ENCODE data around the gene GPT2. TPM values are rescaled to one million over a fixed set of nuclear protein-coding genes. Genes with fewer than 3 reads are reported as not detected.
A peak's percentile ranks its signal among the peaks of the same experiment; 100 is the strongest.

GPT2 gene
- total RNA-seq, 1 donor from 2014 or later = 46.1 TPM

DNA sequence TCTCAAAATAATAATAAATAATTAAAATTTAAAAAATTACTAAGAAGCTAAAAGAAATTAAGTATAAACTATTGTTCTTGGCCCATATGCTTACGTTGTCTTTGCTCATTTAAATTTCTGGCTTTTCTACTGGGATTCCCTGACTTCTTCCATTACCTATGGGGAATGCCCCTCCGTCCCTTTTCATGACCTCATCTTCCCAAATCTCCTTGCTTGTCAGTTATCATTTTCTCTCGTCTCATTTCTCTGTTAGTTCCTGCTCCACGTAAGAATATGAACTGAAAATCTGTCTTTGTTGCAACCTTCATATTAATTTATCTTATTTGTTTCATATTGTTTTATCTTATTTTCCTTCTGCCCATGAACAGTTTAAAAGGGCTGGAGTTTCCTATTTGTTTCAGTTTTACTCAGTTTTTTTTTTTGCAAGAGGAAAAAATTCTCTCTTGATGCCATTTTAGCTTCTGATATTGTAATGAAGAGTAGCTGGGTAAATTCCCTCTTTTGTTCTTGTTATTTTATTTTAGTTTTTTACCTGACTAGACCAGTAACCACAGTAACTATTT is 91.8 kb downstream of the GPT2 start:
- H3K27ac Mint-ChIP-seq (ENCODE audit: unreplicated experiment) = no peak overlapping the region
- peaks cover 30% of the 10 kb centered on the region for H3K4me1 Mint-ChIP-seq
- TF ChIP-seq, protein P1, sequence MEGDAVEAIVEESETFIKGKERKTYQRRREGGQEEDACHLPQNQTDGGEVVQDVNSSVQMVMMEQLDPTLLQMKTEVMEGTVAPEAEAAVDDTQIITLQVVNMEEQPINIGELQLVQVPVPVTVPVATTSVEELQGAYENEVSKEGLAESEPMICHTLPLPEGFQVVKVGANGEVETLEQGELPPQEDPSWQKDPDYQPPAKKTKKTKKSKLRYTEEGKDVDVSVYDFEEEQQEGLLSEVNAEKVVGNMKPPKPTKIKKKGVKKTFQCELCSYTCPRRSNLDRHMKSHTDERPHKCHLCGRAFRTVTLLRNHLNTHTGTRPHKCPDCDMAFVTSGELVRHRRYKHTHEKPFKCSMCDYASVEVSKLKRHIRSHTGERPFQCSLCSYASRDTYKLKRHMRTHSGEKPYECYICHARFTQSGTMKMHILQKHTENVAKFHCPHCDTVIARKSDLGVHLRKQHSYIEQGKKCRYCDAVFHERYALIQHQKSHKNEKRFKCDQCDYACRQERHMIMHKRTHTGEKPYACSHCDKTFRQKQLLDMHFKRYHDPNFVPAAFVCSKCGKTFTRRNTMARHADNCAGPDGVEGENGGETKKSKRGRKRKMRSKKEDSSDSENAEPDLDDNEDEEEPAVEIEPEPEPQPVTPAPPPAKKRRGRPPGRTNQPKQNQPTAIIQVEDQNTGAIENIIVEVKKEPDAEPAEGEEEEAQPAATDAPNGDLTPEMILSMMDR (conservative IDR thresholded peaks at IDR 0.05) = no peak
- DNase-seq (ENCODE audit: low read depth, low spot score) = no peak
- H3K9me3 Mint-ChIP-seq = no peaks in the 10 kb centered on the region
- H3K36me3 Mint-ChIP-seq (ENCODE audit: low read depth) = no peaks in the 10 kb centered on the region
- H3K27me3 Mint-ChIP-seq (ENCODE audit: low read depth) = no peaks in the 10 kb centered on the region
- peak overlapping the region; percentile 32 for H3K4me3 Mint-ChIP-seq

DNA sequence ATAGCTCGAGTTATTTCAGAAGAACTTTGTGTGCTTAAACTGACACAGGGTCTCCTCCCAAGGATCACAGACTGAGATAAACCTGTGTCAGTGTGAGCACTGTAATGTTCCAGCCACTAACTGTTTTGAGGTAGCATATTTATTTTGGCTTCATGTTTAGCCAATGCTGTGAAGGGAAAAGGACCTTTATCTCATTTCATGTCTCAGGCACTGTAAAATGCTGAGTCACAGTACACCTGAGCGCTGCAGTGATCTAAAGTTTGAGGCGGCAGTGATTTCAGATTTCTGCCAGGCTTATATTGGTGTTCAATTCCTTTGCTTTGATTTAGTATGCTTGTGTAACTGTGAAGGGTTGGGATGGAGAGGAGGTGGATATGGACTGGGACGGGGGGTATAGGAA is 92.4 kb downstream of the GPT2 start:
- no peaks in the 10 kb centered on the region for H3K27me3 Mint-ChIP-seq (ENCODE audit: low read depth)
- no peaks in the 10 kb centered on the region for H3K9me3 Mint-ChIP-seq
- H3K4me1 Mint-ChIP-seq = peaks cover 24% of the 10 kb centered on the region
- TF ChIP-seq, protein P1 (conservative IDR thresholded peaks at IDR 0.05) = no peak
- DNase-seq (ENCODE audit: low read depth, low spot score) = no peak
- no peak overlapping the region for H3K27ac Mint-ChIP-seq (ENCODE audit: unreplicated experiment)
- no peak overlapping the region for H3K4me3 Mint-ChIP-seq
- no peaks in the 10 kb centered on the region for H3K36me3 Mint-ChIP-seq (ENCODE audit: low read depth)

Other genes with a start within 250 kb of the GPT2 start
- 102 and 108 TPM in 2 replicates for gene VPS35, start 195.2 kb upstream of the GPT2 start, total RNA-seq
- gene ORC6, start 194.7 kb upstream of the GPT2 start, total RNA-seq = 96.1 and 101 TPM in 2 replicates
- gene MYLK3, start 136.0 kb upstream of the GPT2 start, total RNA-seq = 0.33 and 1.0 TPM in 2 replicates
- 19.2 and 19.6 TPM in 2 replicates for gene C16orf87, start 53.2 kb upstream of the GPT2 start, total RNA-seq
- 65.3 and 67.2 TPM in 2 replicates for gene DNAJA2, start 89.3 kb downstream of the GPT2 start, total RNA-seq

Measured in neural crest cell (in vitro differentiated cells).